Gastrocnemius medialis (tissue), 4 donors: ENCODE data around the gene NES.

Experiments used
- POLR2A ChIP-seq, 2 donors: fragments of 450-650 bp; IDR thresholded peaks; one replicate each; pipeline ENCODE4 v1.6.1; 2017; ENCODE audit warnings: antibody characterized with exemption in 2 of 2, mild to moderate bottlenecking in 2 of 2, moderate library complexity in 2 of 2
- TF ChIP-seq, protein P1 (sequence below), 5 experiments: fragments of 450-650 bp in 3 of 5; fragments of 200-600 bp in 2 of 5; sonication (generic) in 2 of 5; IDR thresholded peaks in 4 of 5; conservative IDR thresholded peaks in 1 of 5; 1 replicate in 4 of 5; 2 replicates in 1 of 5; pipeline ENCODE4 v1.5.1; 2016 to 2019; ENCODE audit warnings: antibody characterized with exemption in 5 of 5, mild to moderate bottlenecking in 3 of 5, moderate library complexity in 3 of 5

- no peak for TF ChIP-seq POLR2A (IDR thresholded peaks at IDR 0.05)
- TF ChIP-seq, protein P1, sequence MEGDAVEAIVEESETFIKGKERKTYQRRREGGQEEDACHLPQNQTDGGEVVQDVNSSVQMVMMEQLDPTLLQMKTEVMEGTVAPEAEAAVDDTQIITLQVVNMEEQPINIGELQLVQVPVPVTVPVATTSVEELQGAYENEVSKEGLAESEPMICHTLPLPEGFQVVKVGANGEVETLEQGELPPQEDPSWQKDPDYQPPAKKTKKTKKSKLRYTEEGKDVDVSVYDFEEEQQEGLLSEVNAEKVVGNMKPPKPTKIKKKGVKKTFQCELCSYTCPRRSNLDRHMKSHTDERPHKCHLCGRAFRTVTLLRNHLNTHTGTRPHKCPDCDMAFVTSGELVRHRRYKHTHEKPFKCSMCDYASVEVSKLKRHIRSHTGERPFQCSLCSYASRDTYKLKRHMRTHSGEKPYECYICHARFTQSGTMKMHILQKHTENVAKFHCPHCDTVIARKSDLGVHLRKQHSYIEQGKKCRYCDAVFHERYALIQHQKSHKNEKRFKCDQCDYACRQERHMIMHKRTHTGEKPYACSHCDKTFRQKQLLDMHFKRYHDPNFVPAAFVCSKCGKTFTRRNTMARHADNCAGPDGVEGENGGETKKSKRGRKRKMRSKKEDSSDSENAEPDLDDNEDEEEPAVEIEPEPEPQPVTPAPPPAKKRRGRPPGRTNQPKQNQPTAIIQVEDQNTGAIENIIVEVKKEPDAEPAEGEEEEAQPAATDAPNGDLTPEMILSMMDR (IDR thresholded peaks at IDR 0.05 in 4 of 5, conservative IDR thresholded peaks at IDR 0.05 in 1 of 5): no peak
Measured at GRCh38 chr1:156709031-156709430, 31.8 kb upstream of the NES start.
